ENCODE data around the gene TRPC4.

The TRPC4 gene

GRCh38 chr13:37715606-37716015 lies 154.0 kb downstream of the TRPC4 start:
- no peak for DNase-seq

DNA sequence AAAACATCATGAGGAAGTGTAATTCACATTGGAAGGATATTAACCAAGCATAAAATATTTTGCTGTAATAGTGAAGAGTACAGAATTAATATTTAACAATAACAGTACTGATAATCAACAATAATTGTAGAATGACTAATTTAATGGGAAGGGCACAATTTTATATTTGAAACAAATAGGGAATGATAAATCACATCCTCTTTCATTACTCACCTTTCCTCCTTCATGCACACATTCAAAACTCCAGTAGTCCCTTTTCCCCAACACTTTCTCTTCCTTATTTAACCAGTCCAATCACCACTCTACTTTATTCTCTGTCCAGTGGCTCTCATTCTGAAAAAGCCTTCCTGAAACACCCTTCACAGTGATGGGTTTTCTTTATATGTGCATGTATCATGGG lies 160.3 kb downstream of the TRPC4 start:
- DNase-seq = no peak

- no peak for DNase-seq
Observed at GRCh38 chr13:37707739-37708500, 161.7 kb downstream of the TRPC4 start.

DNA sequence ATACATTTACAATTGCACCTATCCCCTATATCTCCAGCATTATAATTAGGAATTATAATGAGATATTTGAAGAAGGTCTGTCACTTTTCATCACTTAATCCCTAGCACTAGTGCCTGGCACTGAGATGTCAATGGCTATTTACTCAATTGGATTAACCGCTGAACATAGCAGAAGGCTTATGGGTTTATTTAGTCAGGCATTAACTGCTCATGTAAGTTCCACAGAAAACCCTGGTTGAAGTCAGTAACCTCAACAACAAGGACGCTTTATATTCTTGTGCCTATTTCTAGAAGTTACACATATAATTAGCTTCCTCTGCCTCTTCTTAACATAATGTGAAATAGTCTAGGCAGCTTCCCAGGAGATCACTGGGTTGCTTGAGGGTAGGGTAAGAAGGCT lies 163.5 kb downstream of the TRPC4 start:
- DNase-seq = no peak

DNA sequence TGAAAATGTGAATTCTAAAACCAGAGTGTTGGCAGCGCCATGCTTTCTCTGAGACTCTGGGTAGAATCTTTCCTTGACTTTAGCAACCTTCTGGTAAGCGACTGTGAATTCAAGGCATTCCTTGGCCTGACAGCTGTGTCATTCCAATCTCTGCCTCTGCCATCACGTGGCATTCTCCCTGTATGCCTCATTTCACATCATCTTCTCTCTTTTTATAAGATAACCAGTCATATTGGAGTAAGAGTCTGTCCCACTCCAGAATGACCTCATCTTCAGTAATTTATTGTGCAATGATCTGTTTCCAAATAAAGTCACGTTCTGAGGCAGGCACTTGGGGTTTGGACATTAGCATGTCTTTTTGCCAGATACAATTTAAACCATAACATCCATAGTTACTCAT lies 167.6 kb downstream of the TRPC4 start:
- no peak for DNase-seq

DNA sequence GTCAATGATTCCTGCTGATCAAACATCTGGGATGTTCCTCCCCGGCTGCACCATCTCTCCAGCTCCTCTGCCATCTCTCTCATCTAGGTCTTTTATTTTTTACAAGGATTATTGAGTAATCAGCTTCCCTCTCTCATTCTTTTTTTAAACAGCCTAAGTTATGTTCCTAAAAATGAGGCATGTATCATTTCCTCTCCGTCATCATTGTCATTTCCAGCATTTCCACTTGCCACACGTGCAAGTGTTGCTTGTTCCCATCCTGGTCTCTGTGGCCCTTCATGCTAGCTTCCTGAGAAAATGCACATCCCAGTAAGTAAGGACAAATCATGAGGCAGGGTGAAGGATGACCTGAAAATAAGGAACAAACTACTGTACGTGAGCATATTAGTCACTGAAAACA lies 168.3 kb downstream of the TRPC4 start:
- no peak for DNase-seq

DNA sequence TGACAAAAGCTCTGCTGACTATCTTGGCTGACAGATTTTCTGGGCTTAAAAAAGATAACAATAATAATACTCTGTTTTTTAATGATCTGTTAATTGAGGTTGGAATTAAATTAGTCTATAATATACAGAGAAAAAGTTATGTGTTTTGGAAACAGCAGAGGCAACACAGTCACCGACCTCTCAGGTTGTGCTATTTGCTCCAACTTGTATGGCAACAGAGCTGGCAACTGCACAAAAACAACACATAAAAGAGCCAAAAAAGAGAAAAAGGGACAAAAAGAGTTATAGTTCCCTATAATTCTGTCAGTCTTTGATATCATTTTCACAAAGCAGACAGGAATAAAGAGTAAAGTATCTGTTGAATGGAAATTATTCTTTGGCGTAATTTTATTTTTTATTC lies 168.7 kb downstream of the TRPC4 start:
- no peak for DNase-seq

DNA sequence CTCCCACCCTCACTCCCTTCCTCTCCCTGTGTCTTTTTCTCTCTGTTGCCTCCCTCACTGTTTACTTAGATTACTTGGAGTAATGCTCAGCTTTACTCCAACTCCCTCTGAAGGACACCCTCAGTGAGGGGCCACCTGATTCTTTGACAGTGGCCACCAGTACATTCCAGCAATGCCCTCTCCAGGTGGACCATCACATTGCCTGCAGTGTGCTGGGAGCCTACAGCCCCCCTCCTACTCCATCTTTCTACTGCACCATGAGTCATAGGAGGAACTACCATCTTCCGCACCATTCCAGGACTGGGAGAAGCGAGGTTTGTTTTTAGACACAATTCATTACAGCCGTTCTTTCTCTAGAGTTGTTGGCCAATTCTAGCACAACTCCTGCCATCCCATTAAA lies 174.4 kb downstream of the TRPC4 start:
- no peak for DNase-seq

DNA sequence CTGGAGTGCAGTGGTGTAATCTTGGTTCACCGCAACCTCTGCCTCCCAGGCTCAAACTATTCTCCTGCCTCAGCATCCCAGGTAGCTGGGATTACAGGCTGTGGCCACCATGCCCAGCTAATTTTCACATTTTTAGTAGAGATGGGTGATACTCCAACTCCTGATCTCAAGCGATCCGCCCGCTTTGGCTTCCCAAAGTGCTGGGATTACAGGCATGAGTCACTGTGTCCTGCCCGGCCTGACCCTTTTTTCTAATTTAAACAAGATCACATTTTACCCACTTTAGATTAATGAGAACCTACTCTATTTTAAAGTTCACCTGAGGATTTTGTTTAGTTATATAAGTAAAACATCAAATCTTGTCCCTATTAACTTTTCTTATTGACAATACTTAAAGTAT lies 179.2 kb downstream of the TRPC4 start:
- DNase-seq = no peak

DNA sequence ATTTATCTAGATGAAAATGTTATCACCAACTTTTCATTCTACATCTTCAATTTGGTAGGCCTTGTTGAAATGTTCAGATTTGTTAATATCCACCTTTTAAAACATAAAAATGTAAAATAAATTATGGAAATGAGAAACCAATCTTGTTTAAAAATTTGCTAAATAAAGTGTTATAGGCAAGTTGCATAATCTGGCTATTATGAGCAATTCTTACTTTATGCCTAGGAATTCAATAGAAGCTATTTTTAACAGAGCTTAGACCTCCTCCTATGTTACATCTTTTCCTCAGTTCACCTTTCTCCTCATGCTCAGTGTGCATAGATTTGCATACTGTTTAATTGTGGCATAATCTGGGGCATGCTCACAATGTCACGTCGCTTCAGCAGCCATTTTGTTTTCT lies 183.1 kb downstream of the TRPC4 start:
- no peak for DNase-seq

DNA sequence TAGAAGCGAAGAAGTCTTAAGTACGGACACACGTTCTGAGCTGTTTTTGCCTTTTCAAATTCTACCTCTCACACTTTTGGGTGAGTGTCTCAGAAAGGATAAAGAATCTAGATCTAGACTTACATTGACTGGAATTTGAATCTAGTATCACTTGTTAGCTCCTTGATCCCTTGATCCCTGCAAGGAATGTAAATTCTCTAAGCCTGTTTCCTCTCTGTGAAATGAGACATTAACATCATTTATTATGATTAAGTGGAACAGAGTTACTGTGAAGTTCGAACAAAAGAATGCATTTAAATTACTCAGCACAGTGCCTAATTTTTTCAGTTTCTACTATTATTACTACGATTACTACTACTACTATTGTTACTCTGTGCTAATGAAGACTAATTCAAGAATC lies 184.4 kb downstream of the TRPC4 start:
- no peak for DNase-seq

DNA sequence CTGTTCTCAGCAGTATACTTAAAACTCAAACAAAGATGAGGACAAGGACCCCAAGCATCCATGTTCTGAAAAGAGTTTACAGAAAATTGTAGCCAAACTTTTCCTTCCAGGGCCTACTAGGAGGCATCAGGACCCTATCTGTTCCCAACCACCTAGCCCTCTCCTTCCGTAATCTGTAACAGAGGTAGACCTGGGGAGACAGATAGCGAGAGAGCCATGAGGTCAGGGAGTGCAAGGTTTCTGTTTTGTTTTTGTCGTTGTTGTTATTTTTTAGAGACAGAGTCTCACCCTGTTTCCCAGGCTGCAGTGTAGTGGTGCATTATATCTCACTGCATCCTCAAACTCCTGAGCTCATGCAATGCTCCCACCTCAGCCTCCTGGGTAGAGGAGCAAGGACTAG lies 187.1 kb downstream of the TRPC4 start:
- no peak for DNase-seq

DNA sequence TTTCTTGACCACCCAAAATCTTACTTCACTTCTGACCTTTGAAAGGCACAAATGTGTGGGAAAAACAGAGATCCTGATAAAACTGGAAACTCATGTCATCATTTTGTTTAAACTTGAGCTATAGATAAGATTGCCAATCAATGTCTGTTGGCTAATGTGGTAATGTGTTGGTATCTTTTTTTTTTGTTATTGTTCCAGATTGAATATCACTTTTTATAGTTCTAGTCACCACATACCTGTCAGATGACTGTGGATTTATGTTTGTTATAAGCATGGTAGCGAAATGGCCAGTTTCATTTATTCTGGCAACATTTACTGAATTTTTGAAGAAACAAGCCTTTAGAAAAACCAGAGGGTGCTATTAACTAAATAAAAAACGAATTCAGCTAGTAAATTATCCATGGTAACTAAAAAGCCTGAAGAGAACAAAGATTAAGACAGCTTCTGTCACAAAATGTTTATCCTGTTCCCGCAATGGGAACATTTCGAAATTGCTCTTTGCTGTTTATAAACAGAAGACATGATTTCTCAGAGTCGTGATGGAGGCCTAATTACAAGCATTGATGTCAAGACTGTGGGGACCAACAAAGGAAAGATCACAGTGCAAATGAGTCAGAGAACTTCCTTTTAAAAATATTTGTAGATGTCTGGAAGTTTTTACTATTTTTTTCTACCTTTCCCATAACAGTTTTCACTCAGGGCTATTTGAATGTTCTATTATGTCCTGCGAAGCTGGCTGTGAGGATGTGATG lies 188.1 kb downstream of the TRPC4 start:
- no peak for DNase-seq

- no peak for DNase-seq
Observed at GRCh38 chr13:37680137-37680536, 189.4 kb downstream of the TRPC4 start.

DNA sequence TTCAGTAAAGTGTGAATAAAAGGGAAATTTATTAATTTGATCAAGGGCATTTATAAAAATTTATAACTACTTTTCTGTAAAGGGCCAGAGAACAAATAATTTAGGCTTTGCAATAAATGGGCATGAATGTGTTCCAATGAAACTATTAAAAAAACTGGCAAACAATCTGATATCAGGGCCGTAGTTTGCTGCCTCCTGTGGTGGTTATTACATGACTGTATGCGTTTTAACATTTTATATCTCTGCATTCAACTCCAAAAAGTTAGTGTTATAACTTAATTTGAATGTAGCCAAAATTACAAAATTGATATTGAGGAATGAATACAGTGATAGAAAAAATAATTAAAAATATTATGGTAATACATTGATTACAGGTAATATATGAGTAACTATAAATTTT lies 190.5 kb downstream of the TRPC4 start:
- no peak for DNase-seq

DNA sequence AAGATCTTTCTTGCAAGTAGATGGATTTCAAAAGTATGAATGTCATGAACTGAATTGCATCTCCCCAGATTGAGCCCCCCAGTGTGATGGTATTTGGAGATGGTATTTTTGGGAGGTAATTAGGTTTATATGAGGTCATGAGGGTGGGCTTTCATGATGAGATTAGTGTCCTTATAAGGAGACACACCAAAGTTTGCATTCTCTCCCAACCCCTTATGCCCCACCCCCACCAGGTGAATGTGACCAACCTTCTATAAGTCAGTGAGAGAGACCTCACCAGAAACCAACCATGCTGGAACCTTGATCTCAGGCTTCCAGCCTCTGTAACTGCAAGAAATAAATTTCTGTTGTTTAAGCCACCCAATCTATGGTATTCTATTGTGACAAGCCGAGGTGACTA lies 199.7 kb downstream of the TRPC4 start:
- DNase-seq = no peak

- no peak for DNase-seq
Observed at GRCh38 chr13:37667702-37668101, 201.9 kb downstream of the TRPC4 start.

- no peak for DNase-seq
Observed at GRCh38 chr13:37666036-37666435, 203.5 kb downstream of the TRPC4 start.

DNA sequence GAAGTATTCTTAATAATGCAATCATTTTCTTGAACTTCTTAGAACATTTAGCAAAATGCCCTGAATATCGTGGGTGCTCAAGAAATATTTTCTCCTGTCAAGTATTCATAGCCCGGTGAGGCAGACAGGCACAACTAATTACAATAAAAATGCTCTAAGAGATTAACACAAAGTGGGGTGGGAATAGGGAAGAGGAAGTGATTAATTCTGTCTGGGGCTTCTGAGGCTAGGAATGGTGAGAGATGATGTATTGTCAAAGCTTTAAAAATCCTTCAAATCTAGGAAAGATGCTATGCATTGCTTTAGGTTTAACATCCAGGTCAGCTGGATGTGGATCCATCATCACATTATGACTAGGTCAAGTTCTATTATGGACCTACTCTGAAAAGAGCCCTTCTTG lies 204.2 kb downstream of the TRPC4 start:
- DNase-seq = no peak

DNA sequence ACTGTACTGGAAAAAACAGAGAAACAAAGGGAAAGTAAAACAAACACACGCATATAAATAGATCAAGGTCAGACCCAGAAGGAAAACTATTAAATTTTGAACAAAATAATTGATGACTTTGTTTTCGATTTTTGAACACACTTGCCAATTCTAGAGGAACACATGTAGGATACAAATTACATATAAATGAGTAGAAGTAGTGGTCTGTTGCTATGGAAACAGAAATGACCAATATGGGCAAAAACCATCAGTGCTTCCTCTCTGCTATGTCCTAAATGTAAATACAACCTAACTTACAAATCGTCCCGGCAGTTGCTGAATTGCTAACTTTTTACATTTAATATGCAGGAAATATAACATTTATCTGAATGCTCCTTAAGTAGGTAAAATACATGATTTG lies 205.8 kb downstream of the TRPC4 start:
- DNase-seq = no peak

DNA sequence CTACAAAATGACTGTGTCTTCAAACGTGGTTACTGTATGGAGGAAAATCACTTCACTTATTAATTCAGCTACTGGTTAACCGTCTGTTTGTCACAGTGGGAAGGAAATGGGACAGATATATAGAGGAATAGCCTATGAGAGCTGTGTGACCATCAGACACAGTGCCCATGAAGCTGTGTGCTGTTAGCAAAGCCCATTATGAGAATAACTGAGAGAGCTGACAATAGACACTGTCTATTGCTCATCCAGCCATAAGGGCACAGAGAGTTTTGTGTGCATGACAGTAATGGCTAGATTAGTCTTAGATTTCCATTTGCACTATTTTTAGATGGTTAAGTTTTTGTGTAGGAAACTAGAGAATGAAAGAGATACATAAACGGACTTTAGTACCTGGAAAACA lies 206.9 kb downstream of the TRPC4 start:
- no peak for DNase-seq

DNA sequence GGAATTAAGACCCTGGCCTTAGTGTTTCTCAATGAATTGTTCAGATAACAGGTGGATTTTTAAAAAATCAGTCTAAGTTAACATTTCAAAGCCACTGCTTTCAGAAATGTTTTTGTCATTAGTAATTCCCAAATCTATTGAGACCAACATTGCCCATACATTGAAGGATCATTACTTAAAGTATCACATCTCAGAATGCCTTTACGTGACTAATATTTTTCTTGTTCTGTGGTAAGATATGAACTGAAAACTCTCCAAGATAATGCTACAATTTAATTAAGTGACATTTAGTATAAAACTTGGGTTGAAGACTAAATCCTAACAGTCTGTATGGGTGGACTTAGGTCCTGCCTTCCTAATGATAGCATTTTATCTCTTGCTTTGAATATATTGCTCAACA lies 211.6 kb downstream of the TRPC4 start:
- no peak for DNase-seq

DNA sequence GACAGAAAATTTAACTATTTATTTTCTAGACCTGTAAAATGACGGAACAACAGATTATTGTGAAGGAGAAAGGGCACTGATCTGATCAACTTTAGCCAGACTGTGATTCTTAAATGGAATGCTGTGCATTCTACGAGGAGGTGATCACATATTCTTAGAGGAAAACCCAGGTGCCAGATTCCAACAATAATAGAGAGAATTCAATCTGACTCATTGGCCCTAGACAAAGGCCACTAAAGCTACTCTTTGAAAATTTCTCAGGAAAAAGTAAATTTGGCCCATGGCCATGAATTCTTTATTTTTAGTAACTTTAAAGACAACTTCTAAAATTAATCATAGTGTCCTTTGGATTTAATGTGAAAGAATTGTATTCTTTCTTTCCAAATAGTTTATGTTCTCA lies 212.4 kb downstream of the TRPC4 start:
- DNase-seq = no peak

DNA sequence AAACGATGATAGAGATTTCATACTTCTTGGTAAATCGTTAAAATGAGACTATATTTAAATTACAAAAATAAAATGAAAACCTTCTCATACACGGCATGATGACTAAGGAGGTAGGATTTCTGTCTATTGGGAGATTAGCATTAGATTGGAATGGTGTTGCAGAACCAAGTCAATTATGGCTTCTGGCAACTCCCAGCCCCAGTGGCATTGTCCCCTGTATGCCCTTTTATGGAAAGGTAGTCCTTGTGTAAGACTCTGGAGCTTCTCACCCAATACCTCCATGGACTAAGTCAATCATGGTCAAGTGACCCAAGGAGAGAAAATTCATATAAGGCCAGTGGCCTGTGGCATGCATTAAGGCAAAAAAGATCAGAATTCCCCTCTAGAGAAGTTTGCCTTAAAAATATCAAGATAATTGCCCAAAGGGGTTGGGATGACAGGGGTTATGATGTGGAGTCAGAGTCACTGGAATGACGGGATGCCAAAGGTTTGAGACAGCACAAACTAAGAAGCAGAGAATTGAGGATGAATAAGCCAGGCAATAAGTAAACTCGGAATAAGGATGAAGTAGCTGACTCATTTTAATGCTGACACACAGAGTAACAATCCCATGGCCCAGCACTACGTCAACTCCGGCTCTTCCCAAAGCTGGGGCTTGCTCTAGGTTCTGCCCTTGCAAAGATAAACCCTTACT lies 213.2 kb downstream of the TRPC4 start:
- DNase-seq = no peak

All from activated T-cell treated with anti-CD3 and anti-CD28 coated beads for 4 hours (primary cell).